Astrocyte of the cerebellum (primary cell): ENCODE measurements around the gene PXDN.

Experiments
- DNase-seq: peaks from one replicate; pipeline ENCODE4 v3.0.0-alpha.2; 2011; ENCODE audit warnings: low read depth
- H3K4me3 ChIP-seq: 2 replicates; pipeline ENCODE4 v1.5.1; 2011; ENCODE audit warnings: mild to moderate bottlenecking, low read depth, low read length, moderate library complexity
- in situ Hi-C: cut with HindIII; loops from 2 replicates; pipeline ENCODE4 v1.10.0; 2017; ENCODE audit warnings: low sequenced_read_pairs
- TF ChIP-seq, protein P1 (sequence below): IDR thresholded peaks from 2 replicates; pipeline ENCODE4 v1.5.1; 2012; ENCODE audit warnings: low read length, low read depth, moderate library complexity, mild to moderate bottlenecking; ENCODE audit errors: missing control alignments

PXDN gene

DNA sequence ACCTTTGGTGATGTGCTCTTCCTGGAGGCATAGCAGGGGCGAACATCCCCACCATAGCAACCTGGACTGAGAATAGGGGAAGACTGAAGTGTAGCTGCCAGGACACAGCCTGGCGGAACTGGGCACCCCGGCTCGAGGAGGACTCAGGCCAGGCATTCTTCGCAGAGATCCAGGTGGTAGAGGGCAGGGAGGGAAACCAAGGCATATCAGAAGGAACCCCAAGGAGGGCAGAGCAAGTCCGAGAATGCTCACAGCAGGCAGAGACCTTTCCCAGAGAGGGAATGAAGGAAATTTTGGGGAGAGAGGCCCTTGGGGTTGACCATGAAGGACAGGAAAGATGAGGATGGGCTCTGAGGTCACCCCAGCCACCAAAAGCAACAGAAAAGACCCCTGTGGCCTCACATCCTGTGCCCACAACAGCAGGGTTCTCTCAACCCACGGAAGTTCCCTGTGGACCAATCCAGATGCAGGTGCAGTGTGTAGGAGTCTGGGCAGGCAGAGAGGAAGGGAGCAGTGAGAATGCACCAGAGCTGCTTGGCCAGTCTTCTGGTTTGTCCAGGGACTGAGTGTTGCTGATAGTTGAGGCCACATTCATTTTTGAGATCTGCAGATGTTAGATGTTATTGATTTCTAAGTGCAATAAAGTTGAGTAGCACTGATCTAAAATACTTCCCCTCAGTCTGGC, 136.9 kb downstream of the PXDN start:
- no peak for DNase-seq
- TF ChIP-seq, protein P1, sequence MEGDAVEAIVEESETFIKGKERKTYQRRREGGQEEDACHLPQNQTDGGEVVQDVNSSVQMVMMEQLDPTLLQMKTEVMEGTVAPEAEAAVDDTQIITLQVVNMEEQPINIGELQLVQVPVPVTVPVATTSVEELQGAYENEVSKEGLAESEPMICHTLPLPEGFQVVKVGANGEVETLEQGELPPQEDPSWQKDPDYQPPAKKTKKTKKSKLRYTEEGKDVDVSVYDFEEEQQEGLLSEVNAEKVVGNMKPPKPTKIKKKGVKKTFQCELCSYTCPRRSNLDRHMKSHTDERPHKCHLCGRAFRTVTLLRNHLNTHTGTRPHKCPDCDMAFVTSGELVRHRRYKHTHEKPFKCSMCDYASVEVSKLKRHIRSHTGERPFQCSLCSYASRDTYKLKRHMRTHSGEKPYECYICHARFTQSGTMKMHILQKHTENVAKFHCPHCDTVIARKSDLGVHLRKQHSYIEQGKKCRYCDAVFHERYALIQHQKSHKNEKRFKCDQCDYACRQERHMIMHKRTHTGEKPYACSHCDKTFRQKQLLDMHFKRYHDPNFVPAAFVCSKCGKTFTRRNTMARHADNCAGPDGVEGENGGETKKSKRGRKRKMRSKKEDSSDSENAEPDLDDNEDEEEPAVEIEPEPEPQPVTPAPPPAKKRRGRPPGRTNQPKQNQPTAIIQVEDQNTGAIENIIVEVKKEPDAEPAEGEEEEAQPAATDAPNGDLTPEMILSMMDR: no peak
- in situ Hi-C loops: no loop called here
- H3K4me3 ChIP-seq: no peak overlapping the region

DNA sequence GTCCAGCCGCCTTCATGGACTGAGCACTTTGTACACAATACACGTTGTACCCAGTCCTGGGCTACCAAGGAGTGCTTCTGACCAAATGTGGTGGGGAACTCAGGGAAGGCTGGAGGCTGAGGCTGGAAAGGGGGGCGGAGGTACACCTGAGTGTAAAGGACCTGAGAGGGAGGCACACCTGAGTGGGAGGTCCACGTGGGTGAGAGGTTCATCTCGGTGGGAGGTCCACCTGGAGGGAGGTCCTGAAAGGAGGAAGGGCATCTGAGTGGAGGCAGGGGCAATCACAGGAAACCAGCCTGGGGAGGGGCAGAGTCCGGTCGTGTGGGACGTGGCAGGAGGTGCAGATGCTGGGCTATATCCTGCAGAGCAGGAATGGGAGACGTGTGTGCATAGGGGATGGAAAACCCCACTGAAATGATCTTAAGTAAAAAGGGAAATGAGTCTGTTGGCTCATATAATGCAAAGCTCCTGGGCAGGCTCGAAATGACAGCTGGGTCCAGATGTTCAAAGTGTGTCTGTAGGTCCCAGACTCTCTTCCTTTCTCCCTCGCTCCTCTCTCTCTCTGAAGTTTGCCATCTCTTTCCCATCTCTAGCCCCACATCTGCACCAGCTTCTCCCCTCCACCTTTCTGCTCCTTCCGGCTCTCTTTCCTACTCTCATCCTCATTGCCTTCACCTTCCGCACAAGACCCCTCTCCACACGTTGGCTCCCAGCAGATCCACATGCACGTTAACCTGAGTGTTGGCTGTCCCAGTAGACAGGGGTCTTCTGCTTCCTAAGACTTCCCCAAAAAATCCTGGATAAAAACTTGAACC, 137.7 kb downstream of the PXDN start:
- in situ Hi-C loops: no loop called here
- H3K4me3 ChIP-seq: no peak overlapping the region
- TF ChIP-seq, protein P1: no peak
- no peak for DNase-seq

DNA sequence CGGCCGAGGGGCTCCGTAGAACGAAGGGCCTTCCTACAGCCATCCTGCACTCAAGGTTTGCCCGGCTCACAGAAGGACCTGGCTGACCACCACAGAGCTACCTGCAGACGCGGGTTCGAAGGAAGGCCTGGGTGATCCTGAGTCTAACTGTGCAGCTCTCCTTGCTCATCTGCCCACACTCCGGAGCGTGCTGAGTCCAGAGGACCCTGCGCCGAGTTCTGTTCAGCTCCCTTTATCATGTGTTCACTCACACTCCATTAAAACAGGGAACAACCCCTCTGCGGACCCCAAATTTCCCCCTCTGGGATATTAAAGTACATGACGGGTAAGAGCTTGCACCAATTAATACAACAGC, 138.3 kb downstream of the PXDN start:
- TF ChIP-seq, protein P1: no peak
- no peak for DNase-seq

DNA sequence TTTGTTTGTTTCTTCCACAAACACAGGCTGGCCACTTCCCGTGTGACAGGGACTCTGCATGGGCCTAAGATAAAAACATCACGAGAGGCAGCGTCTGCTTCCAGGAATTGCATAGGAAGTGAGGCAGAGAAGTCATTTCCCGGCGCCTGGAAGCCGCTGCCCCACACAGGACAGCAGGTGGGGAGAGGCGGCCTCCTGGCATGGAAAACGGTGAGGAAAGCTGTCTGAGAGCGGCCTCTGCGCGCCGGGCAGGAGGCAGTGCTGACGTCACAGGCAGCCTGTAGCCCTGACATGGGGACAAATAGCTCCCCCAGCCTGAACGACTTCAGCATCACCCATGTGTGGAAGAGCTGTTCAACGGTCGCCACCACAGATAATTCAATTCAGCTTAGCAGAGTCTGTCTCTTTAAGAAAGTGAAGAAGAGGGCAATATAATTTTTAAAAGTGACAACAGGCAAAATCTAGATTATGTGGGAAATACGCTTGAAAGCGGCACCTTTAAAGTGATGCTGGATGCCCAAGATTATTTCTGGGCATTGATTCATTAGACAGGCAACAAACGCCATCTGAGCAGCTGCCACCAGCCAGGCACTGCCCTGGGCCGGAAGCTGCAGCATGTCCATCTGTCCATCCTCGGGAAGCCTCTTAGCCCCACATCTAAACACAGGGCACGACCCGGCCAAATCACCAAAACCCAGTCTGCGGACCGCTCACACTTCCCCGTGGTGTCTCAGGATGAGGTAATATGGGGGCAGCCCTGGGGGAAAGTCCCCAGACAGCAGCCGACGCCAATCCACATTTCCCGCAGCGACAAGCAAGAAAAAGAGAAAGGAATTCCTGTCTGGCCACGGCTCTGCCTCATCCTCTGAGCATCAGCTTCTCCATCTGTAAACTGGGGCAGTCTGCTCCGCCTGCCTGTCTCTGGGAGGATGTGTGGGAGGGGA, 138.9 kb downstream of the PXDN start:
- no peak overlapping the region for H3K4me3 ChIP-seq
- TF ChIP-seq, protein P1: no peak
- no peak for DNase-seq
- in situ Hi-C loops: no loop called here

More for the DNA sequence above, 138.3 kb downstream of the PXDN start:
- in situ Hi-C loops: no loop called here
- no peak overlapping the region for H3K4me3 ChIP-seq

DNA sequence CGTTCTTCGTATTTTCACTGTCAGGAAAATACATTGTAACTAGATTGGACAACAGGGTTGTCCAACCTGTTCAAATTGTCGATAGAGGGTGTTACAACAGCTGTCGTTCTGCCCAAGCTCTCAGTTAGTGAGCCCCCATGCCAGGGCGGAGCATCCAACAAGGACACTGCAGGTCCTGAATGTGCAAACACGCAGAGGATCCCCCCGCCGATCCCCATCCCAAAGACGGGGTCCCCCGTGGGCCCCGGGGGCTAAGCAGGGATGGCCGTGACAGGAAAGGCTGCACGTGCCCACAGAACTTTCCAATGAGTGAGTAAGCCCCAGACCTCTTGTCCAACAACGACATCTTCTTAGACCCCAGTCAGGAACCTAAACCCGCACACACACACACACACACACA, 140.8 kb downstream of the PXDN start:
- no peak overlapping the region for H3K4me3 ChIP-seq
- no peak for DNase-seq
- TF ChIP-seq, protein P1: no peak
- in situ Hi-C loops: no loop called here

DNA sequence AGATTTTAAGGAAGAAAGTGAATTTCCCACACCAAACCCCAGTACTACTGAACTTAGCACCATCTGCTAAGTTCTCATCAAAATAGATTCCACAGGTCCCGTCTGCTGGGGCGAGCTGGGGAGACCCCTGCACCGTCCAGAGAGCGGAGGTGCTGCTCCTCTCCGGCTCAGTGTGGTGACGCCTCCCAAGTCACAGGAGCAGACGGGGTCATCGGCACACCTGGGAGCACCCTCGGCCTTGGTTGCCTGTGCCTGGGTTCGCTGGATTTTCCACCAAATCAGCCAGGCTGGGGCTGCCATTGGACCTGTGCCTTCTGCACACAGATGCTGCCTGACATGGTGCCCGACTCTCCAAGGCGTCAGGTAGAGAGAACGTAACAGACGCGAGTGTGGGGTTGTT, 141.3 kb downstream of the PXDN start:
- TF ChIP-seq, protein P1: no peak
- no peak overlapping the region for H3K4me3 ChIP-seq
- DNase-seq: no peak
- in situ Hi-C loops: no loop called here
